Tibial artery (tissue), 4 donors: ENCODE data around the gene FHDC1.

Experiments used
- DNase-seq, 2 donors: peaks; one replicate each; pipeline ENCODE4 v3.0.0-alpha.2; 2019
- H3K27ac ChIP-seq, 2 donors: fragments of 200-600 bp; sonication (generic) in 1 of 2; 1 replicate in 1 of 2; 2 replicates in 1 of 2; pipeline ENCODE4 v1.5.1; 2018 to 2019; ENCODE audit warnings: mild to moderate bottlenecking in 1 of 2
- H3K27me3 ChIP-seq, 2 donors: fragments of 200-600 bp; sonication (generic) in 1 of 2; one replicate each; pipeline versions ENCODE4 v1.5.1 to v1.6.0; 2016 to 2019
- H3K36me3 ChIP-seq, 3 donors: fragments of 200-600 bp; sonication (generic) in 2 of 3; one replicate each; pipeline ENCODE4 v1.5.1; 2016 to 2019; ENCODE audit warnings: mild to moderate bottlenecking in 2 of 3
- H3K4me1 ChIP-seq, 4 donors: fragments of 200-600 bp; sonication (generic) in 2 of 4; 1 replicate in 3 of 4; 2 replicates in 1 of 4; pipeline ENCODE4 v1.5.1; 2016 to 2019
- H3K4me3 ChIP-seq, 2 donors: fragments of 200-600 bp; sonication (generic) in 1 of 2; 1 replicate in 1 of 2; 2 replicates in 1 of 2; pipeline ENCODE4 v1.5.1; 2018 to 2019; ENCODE audit warnings: mild to moderate bottlenecking in 2 of 2
- H3K9me3 ChIP-seq, 3 donors: fragments of 200-600 bp; sonication (generic) in 1 of 3; one replicate each; pipeline ENCODE4 v1.5.1; 2016 to 2019
- intact Hi-C: fragments of 100-400 bp; cut with DNase I; formaldehyde crosslinking; loops from one replicate; pipeline ENCODE4 v1.15.0; 2023; ENCODE audit warnings: low total_unique reads
- TF ChIP-seq, protein P1 (sequence below), 2 experiments: fragments of 200-600 bp in 1 of 2; fragments of 450-650 bp in 1 of 2; IDR thresholded peaks; one replicate each; pipeline ENCODE4 v1.5.1; 2017 to 2019; ENCODE audit warnings: antibody characterized with exemption in 2 of 2, mild to moderate bottlenecking in 1 of 2, moderate library complexity in 1 of 2

FHDC1 gene

DNA sequence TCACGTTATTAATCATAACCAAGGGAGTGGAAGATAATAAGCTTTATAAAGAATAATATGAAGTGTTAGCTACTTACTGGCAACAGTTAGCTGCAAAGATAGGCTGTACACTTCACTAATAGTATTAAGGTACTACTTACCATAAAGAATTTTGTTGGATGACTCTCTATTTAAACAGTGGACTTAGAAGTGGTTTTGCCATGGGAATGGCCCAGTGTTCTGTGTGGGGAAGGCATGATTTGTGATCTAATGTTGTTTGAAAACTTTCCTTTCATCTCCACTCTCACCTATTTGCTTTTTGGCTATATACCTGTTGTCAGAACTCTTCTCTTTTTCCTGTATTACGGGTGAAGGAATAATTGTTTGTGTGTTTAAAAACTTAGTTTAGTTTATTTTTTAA lies 23.0 kb downstream of the FHDC1 start:
- TF ChIP-seq, protein P1, sequence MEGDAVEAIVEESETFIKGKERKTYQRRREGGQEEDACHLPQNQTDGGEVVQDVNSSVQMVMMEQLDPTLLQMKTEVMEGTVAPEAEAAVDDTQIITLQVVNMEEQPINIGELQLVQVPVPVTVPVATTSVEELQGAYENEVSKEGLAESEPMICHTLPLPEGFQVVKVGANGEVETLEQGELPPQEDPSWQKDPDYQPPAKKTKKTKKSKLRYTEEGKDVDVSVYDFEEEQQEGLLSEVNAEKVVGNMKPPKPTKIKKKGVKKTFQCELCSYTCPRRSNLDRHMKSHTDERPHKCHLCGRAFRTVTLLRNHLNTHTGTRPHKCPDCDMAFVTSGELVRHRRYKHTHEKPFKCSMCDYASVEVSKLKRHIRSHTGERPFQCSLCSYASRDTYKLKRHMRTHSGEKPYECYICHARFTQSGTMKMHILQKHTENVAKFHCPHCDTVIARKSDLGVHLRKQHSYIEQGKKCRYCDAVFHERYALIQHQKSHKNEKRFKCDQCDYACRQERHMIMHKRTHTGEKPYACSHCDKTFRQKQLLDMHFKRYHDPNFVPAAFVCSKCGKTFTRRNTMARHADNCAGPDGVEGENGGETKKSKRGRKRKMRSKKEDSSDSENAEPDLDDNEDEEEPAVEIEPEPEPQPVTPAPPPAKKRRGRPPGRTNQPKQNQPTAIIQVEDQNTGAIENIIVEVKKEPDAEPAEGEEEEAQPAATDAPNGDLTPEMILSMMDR (IDR thresholded peaks at IDR 0.05): no peak
- no peak for DNase-seq
- H3K4me1 ChIP-seq: peaks cover 0 to 13% (median 8%) of the 10 kb centered on the region in 4 donors
- no peak overlapping the region for H3K27ac ChIP-seq
- no peaks in the 10 kb centered on the region for H3K27me3 ChIP-seq
- H3K9me3 ChIP-seq: no peaks in the 10 kb centered on the region
- intact Hi-C loops: no loop called here
- H3K36me3 ChIP-seq: no peaks in the 10 kb centered on the region
- H3K4me3 ChIP-seq: no peak overlapping the region

GRCh38 chr4:152960082-152960481 lies 24.0 kb downstream of the FHDC1 start:
- H3K4me3 ChIP-seq: no peak overlapping the region
- H3K9me3 ChIP-seq: no peaks in the 10 kb centered on the region
- H3K36me3 ChIP-seq: no peaks in the 10 kb centered on the region
- TF ChIP-seq, protein P1 (IDR thresholded peaks at IDR 0.05): no peak
- no peaks in the 10 kb centered on the region for H3K27me3 ChIP-seq
- peaks cover 0 to 13% (median 8%) of the 10 kb centered on the region in 4 donors for H3K4me1 ChIP-seq
- no peak for DNase-seq
- no peak overlapping the region for H3K27ac ChIP-seq
- intact Hi-C loops: no loop called here

DNA sequence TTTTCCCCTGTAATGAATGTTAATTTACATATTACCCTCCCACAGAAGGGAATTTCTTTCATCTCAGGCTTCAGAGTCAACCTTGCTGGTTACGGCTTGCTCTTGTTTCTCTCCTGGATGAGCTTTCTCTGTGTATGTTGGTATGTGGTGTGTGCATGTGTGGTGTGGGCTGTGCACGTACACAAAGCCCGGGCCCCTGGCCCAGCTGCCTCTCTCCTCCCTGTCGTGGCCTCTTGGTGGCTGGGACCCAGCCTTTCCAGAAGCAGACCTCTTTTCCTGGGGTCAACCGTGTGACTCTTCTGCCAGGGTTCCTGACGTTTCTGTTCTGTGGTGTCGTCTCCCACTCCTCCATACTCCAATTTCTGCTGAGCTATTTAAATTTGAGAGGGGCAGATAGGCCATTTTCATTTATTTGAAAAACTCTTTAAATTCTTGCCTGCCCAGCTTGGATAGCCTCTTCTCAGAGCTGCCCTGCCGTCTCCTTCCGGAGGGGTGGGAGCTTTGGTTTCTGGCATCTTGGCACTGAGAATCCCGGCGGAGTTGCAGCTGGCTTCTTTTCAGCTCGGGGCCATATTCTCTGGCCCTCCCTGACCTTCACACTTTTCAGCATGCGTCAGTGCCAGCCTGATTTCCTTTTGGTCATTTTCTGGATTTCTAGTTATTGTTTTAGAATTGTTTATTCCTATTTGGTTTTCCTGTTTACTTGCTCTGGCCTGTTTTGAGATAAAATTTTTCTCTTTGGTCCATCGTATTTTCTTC lies 25.1 kb downstream of the FHDC1 start:
- H3K36me3 ChIP-seq: no peaks in the 10 kb centered on the region
- TF ChIP-seq, protein P1 (IDR thresholded peaks at IDR 0.05): no peak
- H3K9me3 ChIP-seq: no peaks in the 10 kb centered on the region
- intact Hi-C loops: no loop called here
- peaks cover 0 to 13% (median 8%) of the 10 kb centered on the region in 4 donors for H3K4me1 ChIP-seq
- H3K27ac ChIP-seq: peak overlapping the region; percentile 64 to 73
- H3K4me3 ChIP-seq: no peak overlapping the region
- peak in 1 of 2 donors; percentile 70 for DNase-seq
- no peaks in the 10 kb centered on the region for H3K27me3 ChIP-seq

DNA sequence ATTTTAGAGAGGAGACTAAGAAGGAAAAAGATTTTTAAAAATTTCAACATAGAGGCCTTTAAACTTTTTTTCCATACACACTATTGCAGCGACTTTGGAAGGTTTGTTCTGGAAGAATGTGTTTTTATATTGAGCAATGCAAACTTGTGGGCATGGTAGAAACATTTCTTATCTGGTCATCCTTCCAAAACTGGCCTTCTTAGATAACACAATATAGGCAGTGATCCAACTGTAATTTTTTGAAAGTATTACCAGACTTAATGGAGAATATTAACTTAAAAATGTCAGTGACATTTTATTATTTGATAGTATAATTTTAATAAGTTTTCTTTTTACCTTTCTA lies 25.6 kb downstream of the FHDC1 start:
- TF ChIP-seq, protein P1 (IDR thresholded peaks at IDR 0.05): no peak
- Histone ChIP-seq H3K4me1 (peaks cover 0 to 13% (median 8%) of the 10 kb centered on the region in 4 donors), H3K9me3 (no peaks in the 10 kb centered on the region), H3K4me3 (no peak overlapping the region), H3K27ac (peak overlapping the region; percentile 64 to 73), H3K36me3 (no peaks in the 10 kb centered on the region), H3K27me3 (no peaks in the 10 kb centered on the region)
- intact Hi-C loops: no loop called here
- DNase-seq: no peak

DNA sequence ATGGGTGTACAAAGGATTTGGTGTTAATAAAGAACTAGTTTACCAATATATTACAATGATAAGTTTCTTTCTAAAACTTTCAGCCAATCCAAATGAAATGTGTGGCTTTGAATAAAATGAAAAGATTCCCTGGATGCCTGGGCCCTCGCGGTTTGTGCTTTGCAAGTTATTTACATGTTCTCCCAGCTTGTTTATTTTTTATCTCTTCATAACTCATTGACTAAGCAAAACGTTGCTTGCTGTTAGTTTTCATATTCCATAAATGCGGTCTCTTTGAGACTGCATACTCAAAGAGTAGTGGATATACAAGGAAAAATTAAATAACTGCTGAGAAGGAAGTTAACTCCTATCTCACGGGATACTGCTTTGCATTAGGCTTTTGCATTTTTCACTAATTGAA lies 26.0 kb downstream of the FHDC1 start:
- Histone ChIP-seq H3K36me3 (no peaks in the 10 kb centered on the region), H3K27ac (peak overlapping the region in 1 of 2 donors; percentile 73), H3K27me3 (no peaks in the 10 kb centered on the region), H3K9me3 (no peaks in the 10 kb centered on the region), H3K4me3 (no peak overlapping the region), H3K4me1 (peaks cover 0 to 13% (median 8%) of the 10 kb centered on the region in 4 donors)
- TF ChIP-seq, protein P1 (IDR thresholded peaks at IDR 0.05): no peak
- intact Hi-C loops: no loop called here
- DNase-seq: no peak
